ENCODE measurements around the gene ANAPC15. TPM values are rescaled to one million over a fixed set of nuclear protein-coding genes. Genes with fewer than 3 reads are reported as not detected.

The ANAPC15 gene
- total RNA-seq, 1 experiment from 2014 or later = 124 TPM

DNA sequence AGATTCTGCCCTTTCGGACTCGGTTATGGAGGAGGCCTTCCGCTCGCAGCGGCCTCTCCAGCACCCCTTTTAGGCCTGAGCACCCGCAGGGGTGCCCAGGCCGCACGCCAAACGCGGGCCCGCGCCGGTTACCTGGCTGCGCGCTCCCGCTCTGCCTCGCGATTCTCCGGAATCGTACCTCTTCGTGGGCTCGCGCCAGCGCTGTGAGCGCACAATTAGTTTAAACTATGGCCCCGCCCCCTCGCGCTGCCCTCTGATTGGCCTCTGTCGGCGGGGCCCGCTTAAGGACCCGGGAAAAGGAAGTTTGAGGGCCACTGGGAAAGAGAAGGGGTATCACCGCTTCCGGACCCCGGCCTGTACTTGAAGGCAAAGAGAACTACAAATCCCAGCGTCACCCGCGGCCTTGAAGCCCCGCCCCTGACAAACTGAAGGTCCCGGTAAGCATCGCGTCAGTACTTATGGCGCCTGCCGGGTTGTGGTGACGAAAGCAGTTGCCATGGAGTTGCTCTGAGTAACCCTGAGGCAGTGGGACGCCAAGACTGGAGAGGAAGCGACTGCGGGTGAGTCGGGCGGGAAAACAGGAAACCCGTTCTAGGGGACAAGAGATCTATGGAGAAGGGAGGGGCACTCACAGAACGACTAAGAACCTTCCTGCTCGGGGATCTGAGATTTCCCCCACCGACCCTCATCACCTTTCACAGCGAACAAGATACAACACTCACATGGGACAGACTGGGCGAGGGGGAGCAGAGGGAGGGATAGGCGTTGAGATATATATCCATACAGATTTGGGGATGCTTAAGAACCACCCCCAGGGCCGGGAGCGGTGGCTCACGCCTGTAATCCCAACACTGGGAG is 31.9 kb downstream of the ANAPC15 start, which contains the start of the genes LRRC51 and NUMA1:
TSS of gene LRRC51 (plus strand) at position 525 of the 858 bp plus-strand sequence. CDS start 8,234 bp downstream, outside the sequence.
TSS of gene NUMA1 (minus strand) at position 217 of the 858 bp plus-strand sequence. CDS start 44,599 bp downstream, outside the sequence.
- H3K27me3 ChIP-seq = no peaks in the 10 kb centered on the region

DNA sequence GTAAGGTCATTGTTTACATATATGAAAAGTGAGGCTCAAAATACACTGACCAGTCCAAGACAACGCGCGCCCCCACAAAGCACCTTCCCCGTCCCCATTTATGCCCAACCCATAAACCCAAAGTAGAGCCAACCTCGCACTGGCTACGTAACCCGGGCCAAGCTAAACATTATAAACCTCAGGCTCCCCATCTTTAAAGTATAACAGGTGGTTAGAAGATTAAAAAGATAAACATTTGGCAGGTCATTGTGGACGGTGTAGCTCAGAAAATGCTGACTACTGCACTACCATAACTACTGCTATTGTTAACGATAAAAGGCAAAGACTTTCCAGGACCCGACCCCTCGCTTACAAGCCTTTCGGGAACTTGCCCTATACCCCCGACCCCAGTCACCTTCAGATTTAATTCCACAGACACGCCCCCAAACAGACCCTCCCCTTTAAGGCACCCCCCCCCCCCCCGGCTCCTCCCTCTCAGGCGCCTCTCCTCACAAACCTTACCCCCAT is 32.6 kb downstream of the ANAPC15 start:
- no peaks in the 10 kb centered on the region for H3K9me3 ChIP-seq
- H3K36me3 ChIP-seq = peaks cover 25% of the 10 kb centered on the region
- no peak for DNase-seq
- no peaks in the 10 kb centered on the region for H3K27me3 ChIP-seq
- peak overlapping the region; percentile 93 for H3K4me3 ChIP-seq

More for the DNA sequence above, 31.9 kb downstream of the ANAPC15 start, which contains the start of the genes LRRC51 and NUMA1:
- peak; percentile 99 for DNase-seq
- Histone ChIP-seq H3K9me3 (no peaks in the 10 kb centered on the region), H3K4me3 (peak within 1 kb of the TSS; percentile 93), H3K36me3 (peaks cover 19% of the 10 kb centered on the region)

DNA sequence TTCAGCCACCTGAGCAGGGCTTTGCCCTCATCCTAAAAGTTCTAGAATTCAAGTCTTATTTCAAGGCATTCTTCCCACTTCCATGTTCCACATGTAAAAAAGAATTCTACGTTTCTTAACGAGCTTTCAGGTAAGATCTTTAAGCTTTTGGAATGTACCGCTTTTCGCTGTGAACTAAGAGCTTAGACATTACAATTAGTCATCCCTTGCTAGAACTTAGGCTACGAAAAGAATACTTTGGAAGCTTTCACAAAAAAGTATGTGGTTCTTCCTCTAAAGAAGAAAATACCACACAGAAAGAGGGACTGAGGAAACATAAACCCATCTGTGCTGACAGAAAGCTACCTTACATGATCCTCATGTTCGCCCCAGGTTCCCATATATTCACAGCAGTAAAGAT is 34.0 kb downstream of the ANAPC15 start:
- Histone ChIP-seq H3K4me3 (peak overlapping the region; percentile 93), H3K27me3 (no peaks in the 10 kb centered on the region), H3K36me3 (peaks cover 25% of the 10 kb centered on the region), H3K9me3 (no peaks in the 10 kb centered on the region)
- DNase-seq = no peak

DNA sequence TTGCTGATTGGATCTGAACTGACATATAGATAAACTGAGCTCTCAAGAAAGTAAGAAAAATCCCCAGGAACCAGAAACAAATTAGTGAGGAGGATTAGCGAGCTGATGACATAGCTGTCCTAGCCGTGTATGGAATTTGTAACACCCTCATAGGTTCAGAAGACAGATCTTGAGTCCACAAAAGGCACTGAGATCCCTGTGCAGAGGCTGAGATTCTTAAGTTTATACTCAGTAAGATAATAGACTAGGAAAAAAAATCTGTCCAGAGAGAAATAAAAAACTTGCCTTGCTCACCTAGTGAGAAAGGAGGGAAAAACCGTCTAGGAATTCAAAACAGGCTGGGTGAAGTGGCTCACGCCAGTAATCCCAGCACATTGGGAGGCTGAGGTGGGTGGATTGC is 36.7 kb downstream of the ANAPC15 start:
- no peak for DNase-seq
- Histone ChIP-seq H3K36me3 (peaks cover 33% of the 10 kb centered on the region), H3K9me3 (no peaks in the 10 kb centered on the region)

DNA sequence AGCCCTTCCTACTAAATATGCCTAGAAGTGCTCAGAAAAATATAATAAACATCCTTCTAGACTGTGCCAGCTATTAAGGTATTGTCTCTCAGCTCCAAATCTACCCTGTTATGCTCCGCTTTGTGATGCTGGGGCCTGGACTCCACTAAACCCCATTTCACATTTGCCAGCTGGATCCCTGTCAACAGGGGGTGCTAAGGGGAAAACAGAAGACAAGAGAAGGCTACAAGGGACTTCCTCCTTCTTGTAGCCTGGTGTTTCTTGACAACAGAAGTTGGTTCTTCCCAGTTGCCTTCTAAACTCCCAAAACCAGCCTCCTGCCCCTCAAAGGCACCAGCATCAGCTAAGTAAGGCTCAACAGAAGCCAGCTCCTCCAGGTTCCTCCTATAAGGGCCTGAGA is 37.4 kb downstream of the ANAPC15 start:
- no peaks in the 10 kb centered on the region for H3K9me3 ChIP-seq
- no peaks in the 10 kb centered on the region for H3K27me3 ChIP-seq
- H3K36me3 ChIP-seq = peaks cover 36% of the 10 kb centered on the region
- no peak overlapping the region for H3K4me3 ChIP-seq
- no peak for DNase-seq

More for the DNA sequence above, 36.7 kb downstream of the ANAPC15 start:
- Histone ChIP-seq H3K4me3 (no peak overlapping the region), H3K27me3 (no peaks in the 10 kb centered on the region)

DNA sequence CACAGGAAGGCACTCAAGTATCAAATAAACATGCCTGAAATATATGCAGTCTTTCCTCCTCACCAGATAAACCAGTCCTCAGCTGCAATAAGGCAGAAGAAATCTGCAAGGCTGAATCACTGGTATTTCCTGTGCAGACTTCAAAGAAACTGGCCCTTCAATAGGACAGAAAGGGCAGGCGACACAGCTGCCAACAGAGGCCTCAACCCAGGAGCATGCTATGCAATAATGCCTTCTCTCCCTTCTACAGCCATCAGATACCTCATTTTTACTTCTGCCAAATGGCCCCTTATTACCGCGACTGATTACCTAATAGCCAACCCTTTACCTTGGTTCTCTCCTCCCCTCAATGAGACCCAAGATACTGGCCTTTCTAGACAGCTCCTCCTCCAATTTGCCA is 40.1 kb downstream of the ANAPC15 start:
- H3K27me3 ChIP-seq = no peaks in the 10 kb centered on the region
- H3K9me3 ChIP-seq = no peaks in the 10 kb centered on the region
- DNase-seq = peak; percentile 77
- no peak overlapping the region for H3K4me3 ChIP-seq
- peaks cover 56% of the 10 kb centered on the region for H3K36me3 ChIP-seq

DNA sequence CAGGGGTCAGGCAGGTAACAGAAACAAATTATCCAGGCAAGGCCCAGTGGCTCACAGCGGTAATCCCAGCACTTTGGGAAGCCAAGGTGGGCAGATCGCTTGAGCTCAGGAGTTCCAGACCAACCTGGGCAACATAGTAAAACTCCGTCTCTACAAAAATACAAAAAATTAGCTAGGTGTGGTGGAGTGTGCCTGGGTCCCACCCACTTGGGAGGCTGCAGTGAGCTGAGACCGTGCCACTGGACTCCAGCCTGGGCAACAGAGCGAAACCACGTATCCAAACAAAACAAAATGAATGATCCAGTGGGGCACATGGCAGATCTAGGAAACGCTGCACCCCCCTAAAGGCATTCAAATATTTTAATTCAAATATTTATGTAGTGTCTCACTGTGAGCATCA is 42.0 kb downstream of the ANAPC15 start:
- peaks cover 56% of the 10 kb centered on the region for H3K36me3 ChIP-seq
- H3K4me3 ChIP-seq = peak overlapping the region; percentile 12; the same call in 1 of the 2 replicates
- H3K27me3 ChIP-seq = no peaks in the 10 kb centered on the region
- no peak for DNase-seq
- no peaks in the 10 kb centered on the region for H3K9me3 ChIP-seq

DNA sequence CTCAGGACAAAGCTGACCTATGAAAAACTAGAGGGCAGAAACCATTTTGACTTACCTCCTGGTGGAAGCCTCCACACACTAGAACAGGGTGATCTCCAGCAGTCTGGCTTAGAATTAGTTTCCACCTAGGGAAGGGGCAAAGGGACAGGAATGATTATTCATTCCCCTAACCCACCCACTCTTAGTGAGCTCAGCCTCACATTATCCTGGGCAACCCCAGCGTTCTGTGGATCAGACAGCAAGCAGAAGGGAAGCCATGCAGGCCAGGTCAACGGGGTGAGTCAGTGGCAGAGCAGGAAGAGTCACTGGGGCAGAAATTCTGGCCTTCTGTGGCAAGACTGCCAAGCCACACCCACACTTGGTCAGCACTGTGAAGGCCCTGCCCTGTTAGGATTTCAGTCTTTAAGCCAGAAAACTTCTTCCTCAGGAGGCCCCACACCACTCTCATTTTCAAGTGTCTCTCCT is 42.7 kb downstream of the ANAPC15 start:
- H3K36me3 ChIP-seq = peaks cover 54% of the 10 kb centered on the region
- H3K27me3 ChIP-seq = no peaks in the 10 kb centered on the region
- DNase-seq = peak; percentile 98
- peak overlapping the region; percentile 29 for H3K4me3 ChIP-seq
- H3K9me3 ChIP-seq = no peaks in the 10 kb centered on the region

DNA sequence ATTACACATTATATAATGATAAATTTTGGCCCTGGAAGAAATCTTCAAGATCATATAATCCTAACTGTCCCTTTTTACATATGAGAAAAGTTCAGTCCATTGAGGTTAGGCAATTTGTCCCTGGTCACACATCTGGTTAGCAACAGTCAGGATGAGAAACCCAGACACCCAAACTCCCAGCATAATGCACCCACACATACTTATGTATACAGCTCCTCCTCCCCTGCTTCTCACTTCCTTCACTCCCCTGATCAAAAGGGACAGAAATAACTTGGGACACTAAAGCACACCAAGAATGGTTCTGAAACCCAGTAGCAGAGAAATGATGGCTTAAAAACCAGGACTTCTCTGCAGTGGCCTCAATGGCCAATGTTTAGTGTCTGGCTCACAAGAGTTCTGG is 43.3 kb downstream of the ANAPC15 start:
- Histone ChIP-seq H3K27me3 (no peaks in the 10 kb centered on the region), H3K4me3 (peak overlapping the region; percentile 29), H3K36me3 (peaks cover 59% of the 10 kb centered on the region), H3K9me3 (no peaks in the 10 kb centered on the region)
- DNase-seq = no peak

DNA sequence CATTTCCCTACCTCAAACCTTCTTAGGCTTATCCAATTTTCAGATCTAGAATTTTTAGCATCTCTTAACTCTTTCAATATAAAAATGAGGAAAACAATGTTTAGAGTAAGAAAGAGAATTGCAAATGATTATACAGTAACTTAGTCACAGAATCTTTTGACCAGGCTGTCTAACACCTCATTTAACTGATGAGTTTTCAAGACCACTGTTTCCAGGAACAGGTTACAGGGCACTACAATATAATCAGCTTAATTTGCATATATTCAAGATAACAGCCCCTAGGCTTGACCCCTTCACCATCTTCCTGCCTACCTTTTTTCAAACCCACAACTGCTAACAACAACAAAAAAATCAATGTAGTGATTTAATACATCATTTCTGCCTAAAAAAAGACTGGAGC is 44.8 kb downstream of the ANAPC15 start:
- H3K27me3 ChIP-seq = no peaks in the 10 kb centered on the region
- no peak overlapping the region for H3K4me3 ChIP-seq
- DNase-seq = no peak
- peaks cover 64% of the 10 kb centered on the region for H3K36me3 ChIP-seq
- H3K9me3 ChIP-seq = no peaks in the 10 kb centered on the region

DNA sequence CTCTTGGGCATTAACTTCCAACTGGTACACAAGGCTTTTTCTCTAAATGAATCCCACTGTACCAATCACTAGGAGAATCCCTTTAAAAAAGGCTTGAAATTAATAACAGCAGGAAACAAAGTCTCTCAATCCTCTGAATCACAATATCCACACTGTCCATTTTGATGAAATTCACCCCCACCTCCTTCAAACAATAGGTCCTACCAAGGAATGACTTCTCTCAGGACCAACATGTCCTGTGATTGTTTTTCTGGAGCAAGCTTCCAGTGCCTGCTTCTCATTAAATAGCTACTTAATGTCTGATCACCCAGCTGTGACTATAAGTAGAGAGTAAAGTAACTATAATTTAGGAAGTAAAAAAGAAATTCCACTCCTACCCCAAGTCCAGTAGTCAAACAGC is 45.2 kb downstream of the ANAPC15 start:
- H3K36me3 ChIP-seq = peaks cover 68% of the 10 kb centered on the region
- no peak for DNase-seq
- no peaks in the 10 kb centered on the region for H3K9me3 ChIP-seq
- no peak overlapping the region for H3K4me3 ChIP-seq
- no peaks in the 10 kb centered on the region for H3K27me3 ChIP-seq

DNA sequence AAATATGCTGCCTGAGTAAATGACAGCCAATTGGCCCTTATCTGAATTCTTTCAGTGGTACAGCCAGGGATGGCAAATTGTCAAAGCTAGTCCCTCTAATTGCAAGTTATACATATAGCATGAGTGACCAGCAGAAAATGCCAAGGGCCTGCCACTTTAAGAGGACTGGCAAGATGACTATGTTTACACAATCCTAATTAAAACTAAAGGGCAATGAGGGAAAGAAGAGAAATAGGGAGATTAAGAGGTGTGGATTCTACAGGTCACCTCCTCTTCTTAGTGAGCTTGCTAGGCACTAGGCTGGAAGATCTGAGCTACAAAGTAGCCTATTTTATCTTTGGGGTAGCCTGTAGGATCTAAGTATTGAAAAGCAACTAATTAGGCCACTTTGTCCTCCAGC is 45.6 kb downstream of the ANAPC15 start:
- H3K36me3 ChIP-seq = peaks cover 71% of the 10 kb centered on the region
- H3K4me3 ChIP-seq = no peak overlapping the region
- H3K27me3 ChIP-seq = no peaks in the 10 kb centered on the region
- no peak for DNase-seq
- H3K9me3 ChIP-seq = no peaks in the 10 kb centered on the region

DNA sequence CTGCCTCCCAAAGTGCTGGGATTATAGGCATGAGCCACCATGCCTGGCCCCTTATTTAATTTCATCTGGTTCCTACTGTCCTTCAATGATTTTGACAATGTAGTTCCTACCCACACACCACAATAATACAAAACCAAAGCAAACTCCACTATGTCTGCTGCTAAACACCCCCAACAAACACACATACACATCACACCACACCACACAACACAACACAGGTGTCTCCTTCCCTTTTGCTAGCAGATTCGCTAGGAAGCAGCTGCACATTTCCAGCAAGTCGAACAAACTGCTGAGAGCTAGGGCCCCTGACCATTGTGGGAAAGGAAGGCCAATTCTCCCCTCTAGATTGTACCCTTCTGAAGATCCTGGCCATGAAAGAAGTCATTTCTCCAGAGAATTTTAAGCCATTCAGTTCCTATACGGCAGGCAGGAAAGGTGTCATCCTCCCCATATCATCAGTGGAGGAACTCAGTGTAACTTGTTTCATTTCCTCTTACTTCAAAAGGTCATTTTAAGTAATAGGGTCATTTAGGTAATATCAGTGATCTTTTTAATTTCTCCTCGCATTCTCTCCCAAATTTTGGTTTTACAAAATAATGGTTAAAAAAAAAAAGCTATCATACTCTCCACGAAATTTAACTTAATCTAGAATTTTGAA is 50.6 kb downstream of the ANAPC15 start:
- no peak for DNase-seq
- Histone ChIP-seq H3K9me3 (no peaks in the 10 kb centered on the region), H3K4me3 (no peak overlapping the region), H3K27me3 (no peaks in the 10 kb centered on the region), H3K36me3 (peaks cover 58% of the 10 kb centered on the region)

Other genes with a start within 250 kb of the ANAPC15 start
- gene DEFB131B, start 234.2 kb downstream of the ANAPC15 start, total RNA-seq (2014; rRNA removed; shearing (Covaris generic); ENCODE audit: low replicate concordance) = not detected in 2 replicates
- 4.8 and 7.7 TPM in 2 replicates for gene XNDC1N, start 184.1 kb downstream of the ANAPC15 start, total RNA-seq (2014; rRNA removed; shearing (Covaris generic); ENCODE audit: low replicate concordance)
- 24.2 and 36.2 TPM in 2 replicates for gene RNF121, start 183.6 kb downstream of the ANAPC15 start, total RNA-seq (2014; rRNA removed; shearing (Covaris generic); ENCODE audit: low replicate concordance)
- 1.0 TPM in 1 of 2 replicates, not detected in the other for gene IL18BP, start 113.8 kb downstream of the ANAPC15 start, total RNA-seq (2014; rRNA removed; shearing (Covaris generic); ENCODE audit: low replicate concordance)
- gene NUMA1, start 32.2 kb downstream of the ANAPC15 start, total RNA-seq (2014; rRNA removed; shearing (Covaris generic); ENCODE audit: low replicate concordance) = 104 and 158 TPM in 2 replicates
- gene LRRC51, start 31.8 kb downstream of the ANAPC15 start, total RNA-seq (2014; rRNA removed; shearing (Covaris generic); ENCODE audit: low replicate concordance) = 11.6 and 17.4 TPM in 2 replicates
- gene LAMTOR1, start 9.4 kb downstream of the ANAPC15 start, total RNA-seq (2014; rRNA removed; shearing (Covaris generic); ENCODE audit: low replicate concordance) = 89.9 and 130 TPM in 2 replicates
- gene TOMT, start 6.8 kb downstream of the ANAPC15 start, total RNA-seq (2014; rRNA removed; shearing (Covaris generic); ENCODE audit: low replicate concordance) = not detected in 2 replicates
- 1.1 and 4.5 TPM in 2 replicates for gene FOLR3, start 23.0 kb upstream of the ANAPC15 start, total RNA-seq (2014; rRNA removed; shearing (Covaris generic); ENCODE audit: low replicate concordance)
- 0.23 and 3.0 TPM in 2 replicates for gene FOLR1, start 79.4 kb upstream of the ANAPC15 start, total RNA-seq (2014; rRNA removed; shearing (Covaris generic); ENCODE audit: low replicate concordance)
- not detected in 2 replicates for gene FOLR2, start 104.1 kb upstream of the ANAPC15 start, total RNA-seq (2014; rRNA removed; shearing (Covaris generic); ENCODE audit: low replicate concordance)
- 25.6 and 51.8 TPM in 2 replicates for gene INPPL1, start 112.1 kb upstream of the ANAPC15 start, total RNA-seq (2014; rRNA removed; shearing (Covaris generic); ENCODE audit: low replicate concordance)
- gene PHOX2A, start 131.5 kb upstream of the ANAPC15 start, total RNA-seq (2014; rRNA removed; shearing (Covaris generic); ENCODE audit: low replicate concordance) = not detected in 2 replicates

Data from MG63 (cell line).